ENCODE data around the gene PTPN9.

PTPN9 gene

GRCh38 chr15:75554717-75555116 lies 24.4 kb downstream of the PTPN9 start:
- H3K79me2 ChIP-seq (ENCODE audit: insufficient read depth, low read length) = 0 out of 2 replicates have a peak, but pooled peaks cover 5% of the 10 kb centered on the region
- no peak overlapping the region for H3K9ac ChIP-seq (ENCODE audit: low read length)

GRCh38 chr15:75553659-75554058 lies 25.5 kb downstream of the PTPN9 start:
- no peaks in the 10 kb centered on the region for H3F3A ChIP-seq (ENCODE audit: insufficient read depth, low read length)
- no peaks in the 10 kb centered on the region for H3K27me3 ChIP-seq (ENCODE audit: insufficient read depth, low read length)
- H3K9ac ChIP-seq (ENCODE audit: low read length) = no peak overlapping the region
- 0 out of 2 replicates have a peak, but pooled peaks cover 5% of the 10 kb centered on the region for H3K79me2 ChIP-seq (ENCODE audit: insufficient read depth, low read length)
- no peak overlapping the region for H3K4me3 ChIP-seq (ENCODE audit: low read depth, low read length, poor library complexity, severe bottlenecking)
- no peak overlapping the region for H3K4me2 ChIP-seq (ENCODE audit: low read length)
- H3K9me2 ChIP-seq (ENCODE audit: low read depth, low read length) = no peaks in the 10 kb centered on the region
- H3K36me3 ChIP-seq (ENCODE audit: insufficient read depth, low read length) = no peaks in the 10 kb centered on the region
- H4K20me1 ChIP-seq (ENCODE audit: insufficient read depth, low read length) = no peaks in the 10 kb centered on the region
- no peaks in the 10 kb centered on the region for H3K4me1 ChIP-seq (ENCODE audit: insufficient read depth, low read length, severe bottlenecking)
- TF ChIP-seq EZH2 (IDR thresholded peaks at IDR 0.05; ENCODE audit: borderline replicate concordance, low read length) (no peak), CTCF (IDR thresholded peaks at IDR 0.05; ENCODE audit: low read length) (no peak)
- no peak overlapping the region for H2AFZ ChIP-seq (ENCODE audit: low read length)
- H3K27ac ChIP-seq (ENCODE audit: low read depth, low read length, poor library complexity, severe bottlenecking) = no peak overlapping the region
- no peaks in the 10 kb centered on the region for H3K9me3 ChIP-seq (ENCODE audit: low read length)

More at GRCh38 chr15:75554717-75555116, 24.4 kb downstream of the PTPN9 start:
- TF ChIP-seq CTCF (IDR thresholded peaks at IDR 0.05; ENCODE audit: low read length) (no peak), EZH2 (IDR thresholded peaks at IDR 0.05; ENCODE audit: borderline replicate concordance, low read length) (no peak)
- H3K36me3 ChIP-seq (ENCODE audit: insufficient read depth, low read length) = no peaks in the 10 kb centered on the region
- H4K20me1 ChIP-seq (ENCODE audit: insufficient read depth, low read length) = no peaks in the 10 kb centered on the region
- no peak overlapping the region for H3K4me2 ChIP-seq (ENCODE audit: low read length)
- H3K9me3 ChIP-seq (ENCODE audit: low read length) = no peaks in the 10 kb centered on the region
- H3K27me3 ChIP-seq (ENCODE audit: insufficient read depth, low read length) = no peaks in the 10 kb centered on the region
- H2AFZ ChIP-seq (ENCODE audit: low read length) = no peak overlapping the region
- H3K4me3 ChIP-seq (ENCODE audit: low read depth, low read length, poor library complexity, severe bottlenecking) = no peak overlapping the region
- no peaks in the 10 kb centered on the region for H3K4me1 ChIP-seq (ENCODE audit: insufficient read depth, low read length, severe bottlenecking)
- no peak overlapping the region for H3K27ac ChIP-seq (ENCODE audit: low read depth, low read length, poor library complexity, severe bottlenecking)
- no peaks in the 10 kb centered on the region for H3K9me2 ChIP-seq (ENCODE audit: low read depth, low read length)
- H3F3A ChIP-seq (ENCODE audit: insufficient read depth, low read length) = no peaks in the 10 kb centered on the region

- Histone ChIP-seq H3K27me3 (ENCODE audit: insufficient read depth, low read length) (no peaks in the 10 kb centered on the region), H3K4me2 (ENCODE audit: low read length) (no peak overlapping the region), H4K20me1 (ENCODE audit: insufficient read depth, low read length) (no peaks in the 10 kb centered on the region), H3K79me2 (ENCODE audit: insufficient read depth, low read length) (0 out of 2 replicates have a peak, but pooled peaks cover 5% of the 10 kb centered on the region), H3K27ac (ENCODE audit: low read depth, low read length, poor library complexity, severe bottlenecking) (no peak overlapping the region), H3K9me2 (ENCODE audit: low read depth, low read length) (no peaks in the 10 kb centered on the region), H3F3A (ENCODE audit: insufficient read depth, low read length) (no peaks in the 10 kb centered on the region), H3K9ac (ENCODE audit: low read length) (no peak overlapping the region), H3K4me3 (ENCODE audit: low read depth, low read length, poor library complexity, severe bottlenecking) (no peak overlapping the region), H3K4me1 (ENCODE audit: insufficient read depth, low read length, severe bottlenecking) (no peaks in the 10 kb centered on the region), H3K36me3 (ENCODE audit: insufficient read depth, low read length) (no peaks in the 10 kb centered on the region), H2AFZ (ENCODE audit: low read length) (no peak overlapping the region), H3K9me3 (ENCODE audit: low read length) (no peaks in the 10 kb centered on the region)
- TF ChIP-seq EZH2 (IDR thresholded peaks at IDR 0.05; ENCODE audit: borderline replicate concordance, low read length) (no peak), CTCF (IDR thresholded peaks at IDR 0.05; ENCODE audit: low read length) (no peak)
Measured at GRCh38 chr15:75551091-75551490, 28.0 kb downstream of the PTPN9 start.
